T-helper 2 cell treated with Interferon-gamma antibody and Interleukin-4, amounts not matched to agents 5 μg/mL and 100 μg/mL, for 36 hours (primary cell): ENCODE measurements around the gene AOPEP.

ENCODE experiments used
- DNase-seq: peaks from one replicate; pipeline ENCODE4 v3.0.0; 2021; ENCODE audit warnings: low spot score
- H3K27ac Mint-ChIP-seq: one replicate; pipeline ENCODE4 v1.8.0; 2021; ENCODE audit warnings: mild to moderate bottlenecking, mixed read lengths
- H3K27me3 Mint-ChIP-seq: one replicate; pipeline ENCODE4 v1.8.0; 2021; ENCODE audit warnings: low read depth, mixed read lengths
- H3K36me3 Mint-ChIP-seq: one replicate; pipeline ENCODE4 v1.8.0; 2021; ENCODE audit warnings: low read depth, mixed read lengths
- H3K4me1 Mint-ChIP-seq: one replicate; pipeline ENCODE4 v1.8.0; 2021; ENCODE audit warnings: low read depth, mixed read lengths
- H3K4me3 Mint-ChIP-seq: one replicate; pipeline ENCODE4 v1.8.0; 2022; ENCODE audit warnings: mild to moderate bottlenecking, moderate library complexity, mixed read lengths
- H3K9me3 Mint-ChIP-seq: one replicate; pipeline ENCODE4 v1.8.0; 2021; ENCODE audit warnings: mixed read lengths

AOPEP gene

GRCh38 chr9:94926431-94926800, 199.9 kb downstream of the AOPEP start:
- no peak overlapping the region for H3K27ac Mint-ChIP-seq
- H3K27me3 Mint-ChIP-seq = no peaks in the 10 kb centered on the region
- DNase-seq = no peak
- H3K4me3 Mint-ChIP-seq = no peak overlapping the region
- H3K9me3 Mint-ChIP-seq = no peaks in the 10 kb centered on the region
- H3K4me1 Mint-ChIP-seq = no peaks in the 10 kb centered on the region
- no peaks in the 10 kb centered on the region for H3K36me3 Mint-ChIP-seq

- H3K4me1 Mint-ChIP-seq = no peaks in the 10 kb centered on the region
- no peaks in the 10 kb centered on the region for H3K27me3 Mint-ChIP-seq
- H3K9me3 Mint-ChIP-seq = no peaks in the 10 kb centered on the region
- no peak overlapping the region for H3K4me3 Mint-ChIP-seq
- H3K36me3 Mint-ChIP-seq = no peaks in the 10 kb centered on the region
- H3K27ac Mint-ChIP-seq = no peak overlapping the region
- no peak for DNase-seq
These were observed 200.7 kb downstream of the AOPEP start for GRCh38 chr9:94927048-94927761.

GRCh38 chr9:94927762-94928670, 201.5 kb downstream of the AOPEP start:
- Mint-ChIP-seq H3K27me3 (no peaks in the 10 kb centered on the region), H3K4me3 (no peak overlapping the region), H3K4me1 (no peaks in the 10 kb centered on the region), H3K36me3 (no peaks in the 10 kb centered on the region), H3K27ac (no peak overlapping the region), H3K9me3 (no peaks in the 10 kb centered on the region)
- no peak for DNase-seq

DNA sequence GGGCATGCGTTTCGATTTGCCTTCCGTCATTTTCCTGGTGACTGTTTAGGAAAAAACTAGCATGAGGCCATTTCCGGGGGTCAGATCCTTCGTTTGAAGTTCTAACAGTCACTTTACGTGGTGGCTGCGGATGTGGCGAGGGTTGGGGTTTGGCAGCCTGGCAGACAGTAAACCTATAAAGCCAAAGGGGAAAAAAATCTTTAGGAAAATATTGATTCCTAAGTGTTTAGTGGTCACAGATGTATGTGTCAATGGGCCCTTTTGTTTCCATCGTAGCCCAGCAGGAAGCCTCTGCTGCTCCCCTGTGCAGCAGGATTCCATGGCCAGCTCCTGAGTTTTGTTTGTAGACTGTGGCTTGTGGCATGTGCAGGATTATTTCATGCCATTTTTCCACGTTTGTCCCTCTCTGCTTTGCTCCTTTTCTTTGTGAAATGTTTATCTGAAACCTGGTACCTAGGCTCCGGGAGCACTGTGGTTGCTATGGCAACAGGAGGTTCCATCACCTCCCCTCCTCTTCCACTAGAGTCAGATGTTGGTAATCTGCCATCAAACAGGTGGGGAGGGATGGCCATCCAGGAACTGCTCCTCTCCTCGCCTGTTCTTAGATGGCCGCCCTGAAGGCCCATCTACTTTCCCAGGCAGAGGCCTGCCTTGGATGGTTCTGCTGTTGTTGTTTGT, 202.3 kb downstream of the AOPEP start:
- H3K36me3 Mint-ChIP-seq = no peaks in the 10 kb centered on the region
- DNase-seq = no peak
- H3K27me3 Mint-ChIP-seq = no peaks in the 10 kb centered on the region
- no peak overlapping the region for H3K27ac Mint-ChIP-seq
- H3K9me3 Mint-ChIP-seq = no peaks in the 10 kb centered on the region
- no peaks in the 10 kb centered on the region for H3K4me1 Mint-ChIP-seq
- H3K4me3 Mint-ChIP-seq = no peak overlapping the region

DNA sequence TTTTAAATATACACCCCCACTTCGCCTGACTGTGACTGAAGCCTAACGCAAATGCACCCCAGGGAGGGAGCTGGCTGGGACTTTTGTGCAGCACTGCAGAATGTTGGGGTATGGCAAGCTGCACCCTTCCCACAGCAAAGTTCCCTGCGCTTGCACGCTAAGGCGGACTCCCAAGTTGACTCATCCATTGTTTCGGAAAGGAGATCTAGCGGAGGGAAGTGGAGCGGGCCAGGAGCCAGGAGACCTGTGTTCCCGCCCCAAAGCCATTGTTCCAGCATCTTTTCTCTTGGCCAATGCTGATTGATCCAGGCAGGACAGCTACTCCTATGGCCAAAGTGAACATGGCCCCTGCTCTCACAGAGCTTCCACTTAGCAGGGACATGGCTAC, 202.9 kb downstream of the AOPEP start:
- no peaks in the 10 kb centered on the region for H3K27me3 Mint-ChIP-seq
- H3K4me1 Mint-ChIP-seq = no peaks in the 10 kb centered on the region
- H3K9me3 Mint-ChIP-seq = no peaks in the 10 kb centered on the region
- no peak for DNase-seq
- no peaks in the 10 kb centered on the region for H3K36me3 Mint-ChIP-seq
- no peak overlapping the region for H3K27ac Mint-ChIP-seq
- H3K4me3 Mint-ChIP-seq = no peak overlapping the region

DNA sequence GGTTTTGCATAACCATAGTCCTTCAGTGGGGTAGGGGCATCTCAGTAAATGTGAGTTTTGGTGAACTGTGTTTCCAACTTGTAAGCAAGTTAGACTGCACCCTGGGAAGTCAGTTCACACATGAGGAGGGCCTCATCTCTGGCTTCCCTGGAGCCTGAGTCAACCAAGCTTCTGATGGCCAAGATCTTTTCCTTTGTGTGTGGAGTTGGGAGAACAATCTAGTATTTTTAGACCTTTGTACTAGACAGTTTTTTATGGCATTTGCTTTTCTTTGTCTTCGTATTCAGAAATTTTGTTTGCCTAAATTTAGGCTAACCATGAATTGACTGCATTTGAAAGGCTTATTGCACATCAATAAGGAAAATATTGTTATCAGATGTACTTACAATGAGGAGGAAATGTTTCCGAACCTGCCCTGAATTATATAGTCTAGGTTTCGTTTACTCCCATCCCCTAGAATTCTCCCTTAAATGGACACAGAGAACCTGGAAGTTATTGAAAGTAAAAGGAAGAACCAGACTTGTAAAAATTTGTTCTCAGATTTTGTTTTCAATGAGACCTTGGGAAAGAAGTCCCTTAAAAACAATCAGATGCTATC, 204.6 kb downstream of the AOPEP start:
- H3K4me3 Mint-ChIP-seq = no peak overlapping the region
- no peak for DNase-seq
- no peaks in the 10 kb centered on the region for H3K27me3 Mint-ChIP-seq
- H3K4me1 Mint-ChIP-seq = no peaks in the 10 kb centered on the region
- no peaks in the 10 kb centered on the region for H3K36me3 Mint-ChIP-seq
- H3K9me3 Mint-ChIP-seq = no peaks in the 10 kb centered on the region
- H3K27ac Mint-ChIP-seq = no peak overlapping the region

DNA sequence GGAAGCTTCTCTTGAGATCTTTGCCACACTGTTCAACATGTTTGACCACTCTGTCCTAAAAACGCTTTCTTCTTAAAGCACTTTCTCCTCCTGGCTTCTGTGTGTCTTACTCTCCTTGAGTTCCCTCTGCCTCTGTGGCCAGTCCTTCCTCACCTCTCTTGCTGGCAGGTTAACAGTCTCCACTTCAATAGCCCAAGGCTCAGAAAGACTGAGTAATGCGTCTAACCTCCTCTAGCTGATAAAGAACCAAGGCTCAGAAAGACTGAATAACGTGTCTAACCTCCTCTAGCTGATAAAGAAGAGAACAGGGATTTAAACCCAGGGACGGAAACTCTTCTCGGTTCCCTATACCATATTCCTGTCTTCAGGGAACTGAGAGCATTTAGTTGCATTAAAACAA, 205.2 kb downstream of the AOPEP start:
- no peaks in the 10 kb centered on the region for H3K27me3 Mint-ChIP-seq
- H3K4me3 Mint-ChIP-seq = no peak overlapping the region
- no peaks in the 10 kb centered on the region for H3K9me3 Mint-ChIP-seq
- no peaks in the 10 kb centered on the region for H3K4me1 Mint-ChIP-seq
- no peak overlapping the region for H3K27ac Mint-ChIP-seq
- DNase-seq = no peak
- no peaks in the 10 kb centered on the region for H3K36me3 Mint-ChIP-seq

- Mint-ChIP-seq H3K9me3 (no peaks in the 10 kb centered on the region), H3K4me3 (no peak overlapping the region), H3K4me1 (no peaks in the 10 kb centered on the region), H3K36me3 (no peaks in the 10 kb centered on the region), H3K27ac (no peak overlapping the region), H3K27me3 (no peaks in the 10 kb centered on the region)
- DNase-seq = no peak
These were observed 206.4 kb downstream of the AOPEP start for GRCh38 chr9:94932652-94933510.

- Mint-ChIP-seq H3K36me3 (peaks cover 2% of the 10 kb centered on the region), H3K4me3 (no peak overlapping the region), H3K27ac (no peak overlapping the region), H3K27me3 (no peaks in the 10 kb centered on the region), H3K9me3 (no peaks in the 10 kb centered on the region), H3K4me1 (no peaks in the 10 kb centered on the region)
- no peak for DNase-seq
These were observed 207.0 kb downstream of the AOPEP start for GRCh38 chr9:94933511-94933828.

DNA sequence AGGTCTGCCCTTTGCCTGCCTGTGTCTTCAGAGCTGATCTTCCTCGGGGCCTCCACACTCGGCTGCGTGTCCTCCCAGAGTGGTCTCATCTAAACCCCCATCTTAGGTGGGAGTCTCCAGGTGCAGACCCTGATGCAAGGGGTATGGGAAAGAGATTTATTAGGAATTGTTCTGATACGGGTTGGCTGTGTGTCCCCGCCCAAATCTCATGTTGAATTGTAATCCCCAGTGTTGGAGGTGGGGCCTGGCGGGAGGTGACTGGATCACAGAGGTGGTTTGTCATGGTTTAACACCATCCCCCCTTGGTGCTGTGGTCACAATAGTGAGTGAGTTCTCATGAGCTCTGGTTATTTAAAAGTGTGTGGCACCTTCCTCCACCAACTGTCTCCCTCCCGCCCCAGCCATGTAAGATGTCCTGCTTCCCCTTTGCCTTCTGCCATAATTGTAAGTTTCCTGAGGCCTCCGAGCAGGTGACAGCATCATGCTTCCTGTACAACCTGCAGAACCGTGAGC, 208.4 kb downstream of the AOPEP start:
- no peak for DNase-seq
- H3K4me1 Mint-ChIP-seq = no peaks in the 10 kb centered on the region
- H3K27me3 Mint-ChIP-seq = no peaks in the 10 kb centered on the region
- no peaks in the 10 kb centered on the region for H3K9me3 Mint-ChIP-seq
- H3K4me3 Mint-ChIP-seq = no peak overlapping the region
- H3K27ac Mint-ChIP-seq = no peak overlapping the region
- H3K36me3 Mint-ChIP-seq = peaks cover 2% of the 10 kb centered on the region

- Mint-ChIP-seq H3K27me3 (no peaks in the 10 kb centered on the region), H3K4me3 (no peak overlapping the region), H3K9me3 (no peaks in the 10 kb centered on the region), H3K27ac (no peak overlapping the region), H3K4me1 (no peaks in the 10 kb centered on the region), H3K36me3 (peaks cover 2% of the 10 kb centered on the region)
- DNase-seq = no peak
These were observed 208.9 kb downstream of the AOPEP start for GRCh38 chr9:94935396-94935795.

- H3K27ac Mint-ChIP-seq = no peak overlapping the region
- H3K27me3 Mint-ChIP-seq = no peaks in the 10 kb centered on the region
- peaks cover 2% of the 10 kb centered on the region for H3K36me3 Mint-ChIP-seq
- no peaks in the 10 kb centered on the region for H3K4me1 Mint-ChIP-seq
- no peaks in the 10 kb centered on the region for H3K9me3 Mint-ChIP-seq
- no peak overlapping the region for H3K4me3 Mint-ChIP-seq
- no peak for DNase-seq
These were observed 209.9 kb downstream of the AOPEP start for GRCh38 chr9:94936419-94936818.

DNA sequence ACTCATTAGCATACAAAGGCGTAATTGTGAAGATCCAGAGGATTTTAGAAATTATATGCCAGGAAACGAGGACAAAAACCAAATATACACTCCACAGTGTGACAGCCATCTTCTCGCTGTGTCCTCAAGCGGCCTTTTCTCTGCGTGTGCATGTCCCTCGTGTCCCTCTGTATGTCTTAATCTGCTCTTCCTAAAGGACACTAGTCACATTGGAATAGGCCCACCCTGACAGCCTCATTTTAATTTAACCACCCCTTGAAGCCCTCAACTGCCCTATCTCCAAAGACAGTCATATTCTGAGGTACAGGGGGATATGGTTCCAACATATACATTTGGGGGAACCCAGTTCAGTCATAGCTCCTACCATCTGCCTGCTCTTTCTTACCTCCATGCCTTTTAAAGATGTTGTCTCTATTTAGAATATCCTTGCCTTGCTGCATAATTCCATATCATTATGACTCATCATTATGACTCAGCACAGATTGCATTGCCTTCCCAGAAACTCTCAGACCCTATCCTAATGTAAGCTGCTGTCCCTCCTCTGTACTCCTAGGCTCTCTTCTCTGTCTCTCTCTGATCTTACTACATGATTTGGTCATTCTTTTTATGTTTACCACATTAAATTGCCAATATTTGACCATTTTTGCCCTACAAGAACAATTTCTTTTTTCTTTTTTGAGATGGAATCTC, 210.9 kb downstream of the AOPEP start:
- H3K4me1 Mint-ChIP-seq = no peaks in the 10 kb centered on the region
- H3K27ac Mint-ChIP-seq = no peak overlapping the region
- no peak overlapping the region for H3K4me3 Mint-ChIP-seq
- H3K27me3 Mint-ChIP-seq = no peaks in the 10 kb centered on the region
- no peaks in the 10 kb centered on the region for H3K9me3 Mint-ChIP-seq
- H3K36me3 Mint-ChIP-seq = peaks cover 2% of the 10 kb centered on the region
- no peak for DNase-seq
